Hepatocyte (in vitro differentiated cells): Measurements from ENCODE around the gene EHBP1. TPM values are rescaled to one million over a fixed set of nuclear protein-coding genes. Genes with fewer than 3 reads are reported as not detected.

ENCODE experiments used
- DNase-seq: peaks from one replicate; pipeline ENCODE4 v3.0.0-alpha.2; 2016; ENCODE audit warnings: low spot score
- H2AFZ ChIP-seq: fragments of 200-600 bp; sonication (generic); 2 replicates; pipeline ENCODE4 v1.6.0; 2016; ENCODE audit warnings: antibody characterized with exemption, mild to moderate bottlenecking
- H3K27ac ChIP-seq: fragments of 200-600 bp; sonication (generic); 2 replicates; pipeline ENCODE4 v1.5.1; 2016; ENCODE audit warnings: mild to moderate bottlenecking
- H3K27me3 ChIP-seq: fragments of 200-600 bp; sonication (generic); 2 replicates; pipeline ENCODE4 v1.6.1; 2016
- H3K36me3 ChIP-seq: fragments of 200-600 bp; sonication (generic); replicated peaks from 2 replicates; pipeline ENCODE4 v1.5.1; 2016; ENCODE audit warnings: low read depth; ENCODE audit not compliant: insufficient read depth
- H3K4me1 ChIP-seq: fragments of 200-600 bp; sonication (generic); 2 replicates; pipeline ENCODE4 v1.5.1; 2016; ENCODE audit warnings: mild to moderate bottlenecking, moderate library complexity; ENCODE audit not compliant: insufficient read depth
- H3K4me2 ChIP-seq: fragments of 200-600 bp; sonication (generic); 2 replicates; pipeline ENCODE4 v1.6.0; 2016
- H3K4me3 ChIP-seq: fragments of 200-600 bp; sonication (generic); 2 replicates; pipeline ENCODE4 v1.5.1; 2016; ENCODE audit warnings: mild to moderate bottlenecking
- H3K79me2 ChIP-seq: fragments of 200-600 bp; sonication (generic); 2 replicates; pipeline ENCODE4 v1.6.0; 2017; ENCODE audit warnings: mild to moderate bottlenecking
- H3K9me2 ChIP-seq: fragments of 200-600 bp; sonication (generic); replicated peaks from 2 replicates; pipeline ENCODE4 v1.6.0; 2017; ENCODE audit warnings: mild to moderate bottlenecking; ENCODE audit not compliant: insufficient read depth
- H3K9me3 ChIP-seq: fragments of 200-600 bp; sonication (generic); 2 replicates; pipeline ENCODE4 v1.5.1; 2016; ENCODE audit warnings: low read depth, mild to moderate bottlenecking
- H4K20me1 ChIP-seq: fragments of 200-600 bp; sonication (generic); 2 replicates; pipeline ENCODE4 v1.6.0; 2016; ENCODE audit warnings: mild to moderate bottlenecking; ENCODE audit not compliant: insufficient read depth, poor library complexity, severe bottlenecking
- EZH2 ChIP-seq: fragments of 200-600 bp; sonication (generic); IDR thresholded peaks from 2 replicates; pipeline ENCODE4 v1.6.1; 2016; ENCODE audit warnings: antibody characterized with exemption, mild to moderate bottlenecking, borderline replicate concordance
- EZH2phosphoT487 ChIP-seq: fragments of 200-600 bp; sonication (generic); IDR thresholded peaks from one replicate; pipeline ENCODE4 v1.6.1; 2018; ENCODE audit warnings: antibody characterized with exemption, mild to moderate bottlenecking, low read depth, moderate library complexity; ENCODE audit not compliant: unreplicated experiment, severe bottlenecking
- WGBS: methylation state at CpG from one replicate; pipeline ENCODE4 v1.1.6; 2016; ENCODE audit warnings: low lambda C conversion rate; ENCODE audit errors: missing lambda C conversion rate; 5-methylcytosine and 5-hydroxymethylcytosine counted together
- polyA plus RNA-seq: library from polyadenylated mRNA; unstranded; fragments of >200 nt; fragmentation: Nextera tagmentation; extraction: Ambion mirVana; gene quantifications from 2 replicates; pipeline ENCODE4 v1.2.1, GENCODE V29; 2016
- total RNA-seq: library from RNA; depleted of rRNA; stranded (reverse); fragments of >200 nt; gene quantifications from 2 replicates; pipeline ENCODE4 v1.2.3, GENCODE V29; 2014
- TF ChIP-seq, protein P1 (sequence below): fragments of 200-600 bp; sonication (generic); IDR thresholded peaks from 2 replicates; pipeline ENCODE4 v1.5.1; 2016; ENCODE audit warnings: antibody characterized with exemption, mild to moderate bottlenecking; ENCODE audit not compliant: poor library complexity

Gene EHBP1
- total and polyA plus RNA-seq, 2 experiments from 2014 or later: 11.4 to 34.6 TPM

DNA sequence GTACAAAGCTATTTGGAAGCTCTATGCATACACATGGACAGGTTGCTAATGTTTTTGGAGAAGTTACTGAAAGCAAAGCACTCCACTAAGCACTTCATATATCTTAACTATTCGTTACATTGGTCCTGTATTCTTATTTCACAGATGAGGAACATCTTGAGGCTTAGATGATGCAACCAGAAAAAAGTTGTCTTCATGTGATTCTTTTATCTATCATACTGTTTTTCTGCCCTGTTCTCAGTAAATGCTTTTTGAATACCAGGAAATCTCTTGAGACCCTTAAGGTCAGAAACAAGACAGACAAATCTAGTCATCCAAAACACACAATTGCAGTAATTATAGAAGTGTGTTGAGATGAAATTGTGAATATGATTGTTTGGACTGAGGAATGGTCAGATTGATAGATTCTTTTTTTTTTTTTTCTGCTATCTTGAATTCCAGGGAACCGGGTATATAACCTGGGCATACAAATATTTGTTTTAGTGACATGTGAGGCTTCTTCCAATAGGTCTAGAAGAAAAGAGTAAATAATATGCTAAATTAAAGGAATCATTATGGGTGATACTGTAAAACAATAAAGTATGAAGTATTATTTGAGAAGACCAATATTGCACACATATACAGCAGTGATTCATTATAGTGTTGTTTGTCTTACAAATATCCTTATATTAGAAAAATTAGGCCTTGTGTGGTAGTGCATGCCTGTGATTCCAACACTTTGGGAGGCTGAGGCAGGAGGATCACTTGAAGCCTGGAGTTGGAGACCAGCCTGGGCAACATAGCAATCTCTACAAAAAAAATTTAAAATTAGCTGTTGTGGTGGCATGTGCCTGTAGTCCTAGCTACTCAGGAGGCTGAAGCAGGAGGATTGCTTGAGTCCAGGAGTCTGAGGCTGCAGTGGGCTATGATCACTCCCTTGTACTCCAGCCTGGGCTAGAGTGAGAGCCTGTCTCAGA, 33.7 kb downstream of the EHBP1 start:
- Histone ChIP-seq H3K36me3 (no peaks in the 10 kb centered on the region), H3K27me3 (no peaks in the 10 kb centered on the region), H3K27ac (no peak overlapping the region), H3K4me3 (no peak overlapping the region), H3K4me2 (no peak overlapping the region), H3K79me2 (peaks cover 98% of the 10 kb centered on the region), H3K9me2 (no peaks in the 10 kb centered on the region), H2AFZ (no peak overlapping the region), H4K20me1 (no peaks in the 10 kb centered on the region), H3K4me1 (no peaks in the 10 kb centered on the region), H3K9me3 (no peaks in the 10 kb centered on the region)
- WGBS: 77% methylated on average over 2 of the region's 2 CpGs
- no peak for DNase-seq
- TF ChIP-seq EZH2 (no peak), EZH2phosphoT487 (no peak)
- TF ChIP-seq, protein P1, sequence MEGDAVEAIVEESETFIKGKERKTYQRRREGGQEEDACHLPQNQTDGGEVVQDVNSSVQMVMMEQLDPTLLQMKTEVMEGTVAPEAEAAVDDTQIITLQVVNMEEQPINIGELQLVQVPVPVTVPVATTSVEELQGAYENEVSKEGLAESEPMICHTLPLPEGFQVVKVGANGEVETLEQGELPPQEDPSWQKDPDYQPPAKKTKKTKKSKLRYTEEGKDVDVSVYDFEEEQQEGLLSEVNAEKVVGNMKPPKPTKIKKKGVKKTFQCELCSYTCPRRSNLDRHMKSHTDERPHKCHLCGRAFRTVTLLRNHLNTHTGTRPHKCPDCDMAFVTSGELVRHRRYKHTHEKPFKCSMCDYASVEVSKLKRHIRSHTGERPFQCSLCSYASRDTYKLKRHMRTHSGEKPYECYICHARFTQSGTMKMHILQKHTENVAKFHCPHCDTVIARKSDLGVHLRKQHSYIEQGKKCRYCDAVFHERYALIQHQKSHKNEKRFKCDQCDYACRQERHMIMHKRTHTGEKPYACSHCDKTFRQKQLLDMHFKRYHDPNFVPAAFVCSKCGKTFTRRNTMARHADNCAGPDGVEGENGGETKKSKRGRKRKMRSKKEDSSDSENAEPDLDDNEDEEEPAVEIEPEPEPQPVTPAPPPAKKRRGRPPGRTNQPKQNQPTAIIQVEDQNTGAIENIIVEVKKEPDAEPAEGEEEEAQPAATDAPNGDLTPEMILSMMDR: no peak

DNA sequence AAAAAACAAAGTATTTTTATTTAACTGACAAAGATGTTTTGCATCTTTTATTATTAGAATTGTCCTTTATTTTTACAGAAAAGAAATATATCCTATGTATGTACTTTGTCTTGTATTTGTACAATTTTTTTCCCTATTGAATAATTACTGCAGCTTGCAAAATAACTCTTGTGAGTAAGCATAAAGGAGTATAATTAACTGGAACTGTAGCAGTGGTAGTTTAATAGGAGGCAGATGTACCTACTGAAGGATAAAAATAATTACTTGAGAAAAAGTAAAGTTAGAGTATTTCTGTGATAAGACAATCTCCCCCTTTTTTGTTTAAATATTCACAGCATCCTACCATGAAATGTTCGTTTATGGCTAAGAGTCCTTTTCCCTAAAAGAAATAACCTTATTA, 34.7 kb downstream of the EHBP1 start:
- no peak overlapping the region for H2AFZ ChIP-seq
- no peaks in the 10 kb centered on the region for H3K36me3 ChIP-seq
- no peak overlapping the region for H3K4me3 ChIP-seq
- H3K4me1 ChIP-seq: no peaks in the 10 kb centered on the region
- no peak for DNase-seq
- no peaks in the 10 kb centered on the region for H4K20me1 ChIP-seq
- H3K27ac ChIP-seq: no peak overlapping the region
- TF ChIP-seq, protein P1: no peak
- TF ChIP-seq EZH2phosphoT487: no peak
- no peak for TF ChIP-seq EZH2
- peaks cover 98% of the 10 kb centered on the region for H3K79me2 ChIP-seq
- no peaks in the 10 kb centered on the region for H3K9me2 ChIP-seq
- H3K4me2 ChIP-seq: no peak overlapping the region
- H3K9me3 ChIP-seq: no peaks in the 10 kb centered on the region
- no peaks in the 10 kb centered on the region for H3K27me3 ChIP-seq
- WGBS: 84% methylated on average over 1 of the region's 1 CpG

DNA sequence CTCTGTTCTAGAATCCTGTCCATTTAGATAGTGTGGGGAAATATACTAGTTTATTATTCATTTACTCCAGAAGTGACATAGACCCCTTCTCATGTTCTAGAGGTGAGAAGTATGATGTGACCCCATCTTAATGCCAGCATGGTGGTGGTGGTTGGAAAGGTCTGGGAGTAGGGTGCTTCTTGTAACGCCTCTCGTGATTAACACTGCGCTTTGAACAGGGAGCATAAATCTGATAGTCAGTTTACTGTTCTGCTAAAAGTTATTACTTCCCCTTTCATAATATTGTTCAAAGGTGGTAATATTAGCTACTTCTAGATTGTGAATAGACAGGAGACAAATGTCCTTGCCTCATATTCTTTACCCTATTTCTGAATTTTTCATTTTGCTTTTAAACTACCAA, 35.6 kb downstream of the EHBP1 start:
- H2AFZ ChIP-seq: no peak overlapping the region
- H3K4me3 ChIP-seq: no peak overlapping the region
- WGBS: 98% methylated on average over 3 of the region's 3 CpGs
- DNase-seq: no peak
- no peaks in the 10 kb centered on the region for H3K4me1 ChIP-seq
- no peaks in the 10 kb centered on the region for H3K27me3 ChIP-seq
- no peaks in the 10 kb centered on the region for H3K36me3 ChIP-seq
- no peaks in the 10 kb centered on the region for H3K9me3 ChIP-seq
- TF ChIP-seq, protein P1: no peak
- TF ChIP-seq EZH2 (no peak), EZH2phosphoT487 (no peak)
- H3K79me2 ChIP-seq: peaks cover 98% of the 10 kb centered on the region
- no peaks in the 10 kb centered on the region for H3K9me2 ChIP-seq
- H3K27ac ChIP-seq: no peak overlapping the region
- no peak overlapping the region for H3K4me2 ChIP-seq
- H4K20me1 ChIP-seq: no peaks in the 10 kb centered on the region
